ENCODE data around the gene SNX9. TPM values are rescaled to one million over a fixed set of nuclear protein-coding genes. Genes with fewer than 3 reads are reported as not detected.
A peak's percentile ranks its signal among the peaks of the same experiment; 100 is the strongest.

The SNX9 gene
- total RNA-seq, 6 donors from 2014 or later = 13.6 to 31.6 (median 19.0) TPM

GRCh38 chr6:157880534-157880933 is 57.5 kb downstream of the SNX9 start:
- TF ChIP-seq CTCF (IDR thresholded peaks at IDR 0.05) (no peak), POLR2A (IDR thresholded peaks at IDR 0.05) (no peak), POLR2AphosphoS5 (IDR thresholded peaks at IDR 0.05) (no peak), EP300 (IDR thresholded peaks at IDR 0.05) (no peak)
- Histone ChIP-seq H3K27me3 (no peaks in the 10 kb centered on the region), H3K27ac (no peak overlapping the region), H3K4me3 (no peak overlapping the region), H3K4me1 (peaks cover 0 to 19% (median 3%) of the 10 kb centered on the region in 4 donors), H3K9me3 (no peaks in the 10 kb centered on the region), H3K36me3 (peaks cover 0 to 25% (median 4%) of the 10 kb centered on the region in 4 donors)
- ATAC-seq (ENCODE audit: low FRiP score in 2 of 2) (no peak), DNase-seq (no peak)
- 61 to 71% methylated on average over 3 of the region's 3 CpGs for WGBS, 2 donors

- 55 to 70% methylated on average over 3 of the region's 3 CpGs for WGBS, 2 donors
- ATAC-seq (ENCODE audit: low FRiP score in 2 of 2) (no peak), DNase-seq (peak in 1 of 2 donors; percentile 61)
- Histone ChIP-seq H3K36me3 (peaks cover 0 to 21% (median 2%) of the 10 kb centered on the region in 4 donors), H3K27me3 (no peaks in the 10 kb centered on the region), H3K27ac (no peak overlapping the region), H3K4me1 (peaks cover 0 to 19% (median 3%) of the 10 kb centered on the region in 4 donors), H3K4me3 (no peak overlapping the region), H3K9me3 (no peaks in the 10 kb centered on the region)
- TF ChIP-seq POLR2A (IDR thresholded peaks at IDR 0.05) (no peak), EP300 (IDR thresholded peaks at IDR 0.05) (peak in 1 of 4 donors; percentile 43)
These were observed 58.3 kb downstream of the SNX9 start for GRCh38 chr6:157881342-157881741.

GRCh38 chr6:157884756-157885155 is 61.7 kb downstream of the SNX9 start:
- Histone ChIP-seq H3K4me3 (no peak overlapping the region), H3K36me3 (peaks cover 0 to 14% (median 0%) of the 10 kb centered on the region in 4 donors), H3K9me3 (no peaks in the 10 kb centered on the region), H3K4me1 (peaks cover 0 to 19% (median 2%) of the 10 kb centered on the region in 4 donors), H3K27ac (no peak overlapping the region), H3K27me3 (no peaks in the 10 kb centered on the region)
- DNase-seq (no peak), ATAC-seq (ENCODE audit: low FRiP score in 2 of 2) (no peak)
- WGBS, 2 donors = 93 to 97% methylated on average over 2 of the region's 2 CpGs
- TF ChIP-seq POLR2A (IDR thresholded peaks at IDR 0.05) = no peak
- TF ChIP-seq CTCF (IDR thresholded peaks at IDR 0.05) = no peak
- no peak for TF ChIP-seq POLR2AphosphoS5 (IDR thresholded peaks at IDR 0.05)
- TF ChIP-seq EP300 (IDR thresholded peaks at IDR 0.05) = no peak

GRCh38 chr6:157885211-157885788 is 62.3 kb downstream of the SNX9 start:
- Histone ChIP-seq H3K36me3 (peaks cover 0 to 14% (median 0%) of the 10 kb centered on the region in 4 donors), H3K9me3 (no peaks in the 10 kb centered on the region), H3K4me3 (no peak overlapping the region), H3K27me3 (no peaks in the 10 kb centered on the region), H3K27ac (peak overlapping the region in 1 of 4 donors; percentile 16), H3K4me1 (peaks cover 0 to 16% (median 0%) of the 10 kb centered on the region in 4 donors)
- DNase-seq (no peak), ATAC-seq (ENCODE audit: low FRiP score in 2 of 2) (no peak)
- 64 to 78% methylated on average over 7 of the region's 7 CpGs for WGBS, 2 donors
- TF ChIP-seq POLR2AphosphoS5 (IDR thresholded peaks at IDR 0.05) (no peak), POLR2A (IDR thresholded peaks at IDR 0.05) (no peak), CTCF (IDR thresholded peaks at IDR 0.05) (no peak), EP300 (IDR thresholded peaks at IDR 0.05) (no peak)

GRCh38 chr6:157885876-157886275 is 62.8 kb downstream of the SNX9 start:
- no peak for ATAC-seq (ENCODE audit: low FRiP score in 2 of 2)
- peaks cover 0 to 14% (median 0%) of the 10 kb centered on the region in 4 donors for H3K36me3 ChIP-seq

More at GRCh38 chr6:157885876-157886275, 62.8 kb downstream of the SNX9 start:
- H3K4me3 ChIP-seq = no peak overlapping the region
- H3K27me3 ChIP-seq = no peaks in the 10 kb centered on the region
- H3K9me3 ChIP-seq = no peaks in the 10 kb centered on the region
- no peak for TF ChIP-seq EP300 (IDR thresholded peaks at IDR 0.05)
- TF ChIP-seq CTCF (IDR thresholded peaks at IDR 0.05) = no peak
- no peak for TF ChIP-seq POLR2A (IDR thresholded peaks at IDR 0.05)
- no peak for TF ChIP-seq POLR2AphosphoS5 (IDR thresholded peaks at IDR 0.05)
- no peak for DNase-seq
- H3K27ac ChIP-seq = peak overlapping the region in 1 of 4 donors; percentile 16
- H3K4me1 ChIP-seq = peaks cover 0 to 11% (median 0%) of the 10 kb centered on the region in 4 donors
- WGBS, 2 donors = 90 to 93% methylated on average over 8 of the region's 8 CpGs

All from upper lobe of left lung (tissue), 6 donors.